Inflammatory macrophage treated with lipopolysaccharide for 4 hours (primary cell): ENCODE measurements around the gene GLG1.
"Not testable (repeated sequence)": the region's sequence is repeated elsewhere in the genome, so short reads cannot be mapped to it uniquely, and the experiment has no call there.

Experiments used
- DNase-seq: peaks from one replicate; pipeline ENCODE4 v3.0.0-alpha.2; 2020

GLG1 gene

DNA sequence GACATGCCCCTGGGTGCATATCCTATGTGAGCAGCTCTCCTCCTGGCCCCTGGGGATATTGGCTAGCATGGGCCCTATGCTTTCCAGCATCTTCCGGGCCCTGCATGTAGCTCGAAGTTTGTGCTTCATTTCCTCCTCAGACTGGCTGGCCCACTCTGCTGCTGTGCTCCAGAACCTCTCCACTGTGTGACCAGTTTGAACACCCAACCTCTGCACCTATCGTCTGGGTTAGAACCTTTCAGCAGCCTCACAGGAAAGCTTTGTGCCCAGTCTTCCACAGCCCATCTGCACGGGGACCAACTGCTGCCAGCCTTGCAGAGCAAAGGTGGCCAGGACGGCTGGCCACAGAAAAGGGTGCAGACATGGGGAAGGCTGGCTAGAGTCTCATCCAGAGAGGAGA, 175.4 kb downstream of the GLG1 start:
- DNase-seq, result no peak

DNA sequence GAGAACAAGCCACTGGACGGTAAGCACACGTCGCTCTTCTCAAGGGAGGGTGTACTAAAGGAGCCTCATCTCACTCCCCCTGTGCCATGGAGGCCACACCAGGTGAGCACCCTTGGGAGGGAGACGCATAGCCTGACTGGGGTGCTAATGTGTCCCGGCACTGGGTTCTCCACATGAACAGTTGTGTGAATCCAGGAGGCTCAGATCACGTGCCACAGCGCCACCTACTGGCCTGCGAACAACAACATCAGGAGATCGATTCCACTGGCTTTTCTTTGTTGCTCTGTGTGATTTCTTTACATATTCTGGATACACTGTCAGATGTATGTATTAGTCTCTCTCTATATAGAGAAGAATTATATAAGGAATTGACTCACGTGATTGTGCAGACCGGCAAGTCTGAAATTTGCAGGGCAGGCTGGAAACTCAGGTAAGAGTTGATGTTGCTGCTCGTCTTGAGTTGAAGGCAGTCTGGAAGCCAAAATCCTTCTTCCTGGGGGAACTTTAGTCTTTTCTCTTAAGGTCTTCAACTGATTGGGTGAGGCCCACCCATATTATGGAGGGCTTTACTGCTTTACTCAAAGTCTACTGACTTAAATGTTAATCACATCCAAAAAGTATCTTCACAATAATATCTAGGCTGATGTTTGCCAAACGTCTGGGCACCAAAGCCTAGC, 176.7 kb downstream of the GLG1 start:
- peak; percentile 25 for DNase-seq

DNA sequence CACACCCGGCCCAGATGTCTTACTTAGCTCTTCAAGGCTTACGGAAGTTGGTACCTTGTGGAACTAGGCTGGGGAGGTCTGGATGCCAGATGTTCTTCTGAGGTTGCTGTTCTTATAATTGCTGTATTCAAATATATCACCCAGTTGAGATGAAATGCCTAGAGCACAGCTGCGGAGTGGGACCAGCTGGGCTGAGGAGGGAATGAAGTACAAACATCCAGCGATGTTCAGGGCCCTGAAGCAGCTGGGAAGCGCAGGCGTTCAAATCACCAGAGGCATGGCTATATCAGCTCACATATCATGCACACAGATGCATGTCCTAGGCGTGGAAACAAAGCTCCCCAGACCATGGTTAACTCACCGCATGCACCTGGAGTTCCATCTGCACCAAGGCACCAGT, 178.4 kb downstream of the GLG1 start:
- DNase-seq, result not testable (repeated sequence)

DNA sequence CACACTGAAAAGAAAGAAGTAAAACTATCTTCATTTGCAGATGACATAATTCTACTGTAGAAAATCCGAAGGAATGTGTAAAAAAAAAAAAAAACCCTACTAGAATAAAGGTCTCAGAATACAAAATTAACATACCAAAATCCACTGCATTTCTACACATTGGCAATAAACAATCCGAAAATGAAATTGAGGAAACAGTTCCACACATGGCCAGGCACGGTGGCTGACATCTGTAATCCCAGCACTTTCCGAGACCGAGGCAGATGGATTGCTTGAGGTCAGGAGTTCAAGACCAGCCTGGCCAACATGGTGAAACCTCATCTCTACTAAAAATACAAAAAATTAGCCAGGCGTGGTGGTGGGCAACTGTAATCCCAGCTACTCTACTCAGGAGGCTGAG, 181.2 kb downstream of the GLG1 start:
- peak; percentile 43 for DNase-seq

DNA sequence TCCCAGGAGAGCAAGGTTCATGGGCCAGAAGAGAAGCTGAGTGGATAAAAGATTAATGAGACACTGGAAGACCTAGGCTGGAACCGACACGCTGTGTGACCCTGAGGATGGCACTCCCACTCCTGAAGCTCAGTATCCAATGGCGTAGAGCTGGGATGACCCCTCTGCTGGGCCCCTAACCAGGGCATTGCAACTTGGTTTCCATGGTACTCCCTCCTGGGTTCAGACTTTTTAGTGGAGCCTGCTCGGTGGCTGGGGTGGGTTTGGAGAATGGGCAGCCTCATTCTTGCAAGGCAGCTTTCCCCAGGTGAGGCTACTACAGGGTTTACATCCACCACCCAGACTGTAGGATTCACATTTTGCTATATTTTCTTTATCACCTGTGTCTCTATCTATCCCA, 183.2 kb downstream of the GLG1 start:
- not testable (repeated sequence) for DNase-seq

DNA sequence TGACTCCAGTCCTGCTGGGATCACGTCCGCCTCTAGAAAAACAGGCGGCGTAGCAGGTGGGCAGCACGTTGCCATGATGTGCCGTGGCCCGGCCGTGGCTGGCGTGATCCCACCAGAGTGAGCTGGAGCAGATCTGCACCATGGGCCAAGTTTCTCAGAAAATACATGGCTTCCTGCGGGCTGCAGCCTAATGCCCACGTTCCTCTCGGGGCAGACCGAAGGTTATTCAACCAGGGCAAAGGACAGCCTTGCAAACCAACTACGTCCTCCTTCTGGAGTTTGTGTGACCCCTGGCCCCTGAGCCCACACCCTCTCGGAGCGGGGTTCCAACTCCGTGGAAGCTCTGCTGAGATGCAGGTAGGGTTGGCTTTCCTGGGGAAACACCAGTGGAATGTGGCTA, 184.8 kb downstream of the GLG1 start:
- not testable (repeated sequence) for DNase-seq

DNA sequence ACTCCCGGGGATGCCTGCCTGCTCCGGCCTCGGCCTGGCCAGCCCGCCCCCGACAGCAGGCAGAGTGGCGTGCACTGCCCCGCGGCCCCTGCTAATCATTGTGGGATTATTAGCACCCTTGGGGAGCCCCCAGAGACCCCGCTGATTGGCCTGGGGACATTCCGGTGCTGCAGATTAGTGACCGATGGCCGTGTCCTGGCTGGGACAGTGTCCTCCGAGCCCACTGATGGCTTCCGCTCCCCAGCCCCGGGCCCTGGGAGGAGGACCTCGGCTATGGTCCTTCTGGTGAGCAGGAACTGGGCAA, 185.5 kb downstream of the GLG1 start:
- not testable (repeated sequence) for DNase-seq

DNA sequence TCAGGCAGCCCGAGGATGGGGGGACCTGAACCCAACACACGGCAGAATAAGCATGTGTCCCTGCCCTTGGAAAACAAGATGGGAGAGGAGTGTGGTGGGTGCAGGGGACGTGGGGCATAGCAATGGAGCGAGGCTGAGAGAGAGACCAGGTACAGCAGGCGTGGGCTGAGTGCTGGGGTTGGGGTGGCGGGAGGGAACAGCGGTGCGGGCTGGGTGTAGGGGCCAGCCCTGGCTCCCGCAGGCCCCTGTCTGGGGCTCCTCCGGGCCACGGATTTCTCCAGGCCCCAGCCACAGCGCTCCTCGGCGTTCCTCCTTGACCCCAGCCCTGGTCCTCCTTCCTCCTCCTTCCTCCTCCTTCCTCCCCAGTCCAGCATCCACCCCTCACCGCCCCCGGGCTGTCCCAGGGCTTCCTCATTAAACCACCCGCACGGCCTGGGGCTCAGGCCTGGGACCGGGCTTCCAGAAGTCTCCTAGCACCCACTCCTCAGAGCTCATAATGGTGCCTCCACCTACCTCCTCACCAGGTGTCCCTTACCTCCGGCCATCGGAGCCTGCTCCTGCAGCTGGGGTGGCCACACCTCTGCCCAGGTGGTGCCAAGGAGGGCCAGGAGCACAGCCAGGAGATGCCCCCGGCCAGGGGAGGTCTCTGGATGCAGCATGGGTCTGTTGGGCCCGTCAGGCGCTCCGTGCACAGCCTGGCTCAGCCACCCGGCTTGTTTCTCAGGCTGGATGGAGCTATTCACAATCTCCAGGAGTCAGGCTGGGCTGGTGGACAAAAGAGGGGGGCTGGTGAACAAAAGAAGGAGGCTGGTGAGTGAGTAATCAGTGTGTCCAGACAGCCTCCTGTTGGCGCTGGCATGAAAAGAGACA, 186.1 kb downstream of the GLG1 start, which contains the start of gene CLEC18B:
Gene CLEC18B (minus strand): TSS at position 867 of the 870 bp plus-strand sequence. CDS start 208 bp downstream, at position 659.
- DNase-seq, result not testable (repeated sequence)

DNA sequence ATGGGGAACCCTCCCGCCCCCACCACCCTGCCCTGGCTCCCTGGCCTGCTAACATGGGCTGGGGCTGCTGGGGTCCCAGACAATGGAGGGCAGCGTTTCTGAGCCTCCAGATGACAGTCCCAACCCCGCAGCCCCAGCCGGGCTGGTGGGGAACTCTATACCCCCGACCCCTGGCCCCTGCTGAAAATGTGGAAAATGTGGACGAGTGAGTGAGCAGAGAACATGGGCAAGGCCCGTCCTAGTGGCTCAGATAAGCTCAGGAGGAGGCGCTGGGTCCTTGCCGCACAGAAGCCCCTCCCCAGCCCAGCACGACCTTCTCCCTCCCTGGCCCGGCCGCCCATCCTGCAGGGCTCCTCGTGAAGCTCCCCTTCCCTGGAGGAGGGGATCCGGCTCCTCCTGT, 187.1 kb downstream of the GLG1 start:
- DNase-seq, result not testable (repeated sequence)

DNA sequence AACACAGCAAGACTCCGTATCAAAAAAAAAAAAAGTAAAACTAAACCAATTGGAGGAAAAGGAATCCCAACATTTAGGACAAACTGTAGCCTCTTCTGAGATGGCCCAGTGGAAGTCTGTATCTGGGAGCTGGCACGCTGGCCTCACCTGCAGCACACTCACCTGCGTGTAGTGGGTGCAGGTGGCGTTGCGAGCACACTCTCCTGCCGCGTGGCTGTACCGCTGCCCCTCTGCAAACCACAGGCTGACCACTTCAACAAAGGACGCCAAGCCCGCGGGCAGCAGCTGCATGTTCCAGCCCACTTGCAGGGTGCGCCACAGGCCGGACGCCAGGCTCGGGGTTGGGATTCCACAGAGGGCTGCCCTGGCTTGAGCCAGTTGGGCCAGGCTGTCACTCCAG, 189.0 kb downstream of the GLG1 start:
- DNase-seq, result not testable (repeated sequence)

DNA sequence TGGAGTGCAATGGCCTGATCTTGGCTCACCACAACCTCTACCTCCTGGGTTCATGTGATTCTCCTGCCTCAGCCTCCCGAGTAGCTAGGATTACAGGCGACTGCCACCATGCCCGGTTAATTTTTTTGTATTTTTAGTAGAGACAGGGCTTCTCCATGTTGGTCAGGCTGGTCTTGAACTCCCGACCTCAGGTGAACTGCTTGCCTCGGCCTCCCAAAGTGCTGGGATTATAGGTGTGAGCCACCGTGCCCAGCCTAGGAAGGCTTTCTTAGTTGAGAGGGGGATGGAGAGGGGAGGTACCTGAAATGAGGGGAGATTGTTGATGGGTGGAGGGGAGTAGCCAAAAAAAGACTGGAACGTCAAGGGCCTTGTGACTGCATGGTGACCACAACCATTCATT, 193.0 kb downstream of the GLG1 start:
- DNase-seq, result not testable (repeated sequence)

DNA sequence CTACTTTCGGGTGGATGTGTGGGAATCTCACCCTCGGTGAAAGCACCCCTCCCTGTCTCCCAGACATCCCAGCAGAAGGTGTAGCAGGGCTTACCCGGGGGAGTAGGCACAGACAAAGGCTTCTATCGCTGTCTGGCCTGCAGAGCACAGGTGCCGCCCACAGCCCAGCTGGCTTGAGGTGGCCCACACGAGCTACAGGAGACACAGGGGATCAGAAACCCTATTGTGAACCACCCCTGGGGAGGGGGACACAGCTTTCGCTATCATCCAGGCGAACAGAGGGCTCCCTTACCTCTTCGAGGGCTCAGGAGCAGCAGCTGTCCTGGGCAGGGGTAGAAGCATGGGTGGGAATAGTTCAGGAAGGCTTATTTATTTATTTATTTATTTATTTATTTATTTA, 193.4 kb downstream of the GLG1 start:
- DNase-seq, result not testable (repeated sequence)

DNA sequence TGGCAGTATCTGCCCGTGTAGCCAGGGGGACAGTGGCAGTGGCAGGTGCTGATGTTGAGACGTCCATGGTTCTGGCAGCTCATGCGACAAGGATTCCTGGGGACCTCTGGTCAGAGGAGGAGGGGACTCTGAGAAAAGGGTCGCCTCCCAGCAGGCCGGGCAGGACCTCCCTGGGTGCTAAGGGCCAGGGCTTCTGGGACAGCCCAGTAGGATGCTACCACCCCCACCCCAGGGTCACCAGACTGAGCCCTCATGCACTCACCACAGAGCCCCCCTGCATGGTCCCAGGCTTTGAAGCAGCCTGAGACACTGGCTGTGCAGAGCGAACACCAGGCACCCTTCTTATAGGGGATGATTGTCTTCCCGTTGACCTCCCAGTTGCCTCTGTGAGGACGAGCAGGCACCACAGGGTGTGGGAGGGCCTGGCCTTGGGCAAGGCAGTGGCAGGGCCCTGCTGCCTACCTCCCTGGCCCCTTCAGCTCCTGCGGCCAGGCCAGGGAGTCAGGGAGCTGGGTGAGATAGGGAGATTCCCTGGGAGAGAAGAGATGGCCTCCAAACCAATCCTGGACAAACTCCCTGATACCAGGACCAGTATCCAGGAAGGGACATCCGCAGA, 194.0 kb downstream of the GLG1 start:
- DNase-seq, result not testable (repeated sequence)

DNA sequence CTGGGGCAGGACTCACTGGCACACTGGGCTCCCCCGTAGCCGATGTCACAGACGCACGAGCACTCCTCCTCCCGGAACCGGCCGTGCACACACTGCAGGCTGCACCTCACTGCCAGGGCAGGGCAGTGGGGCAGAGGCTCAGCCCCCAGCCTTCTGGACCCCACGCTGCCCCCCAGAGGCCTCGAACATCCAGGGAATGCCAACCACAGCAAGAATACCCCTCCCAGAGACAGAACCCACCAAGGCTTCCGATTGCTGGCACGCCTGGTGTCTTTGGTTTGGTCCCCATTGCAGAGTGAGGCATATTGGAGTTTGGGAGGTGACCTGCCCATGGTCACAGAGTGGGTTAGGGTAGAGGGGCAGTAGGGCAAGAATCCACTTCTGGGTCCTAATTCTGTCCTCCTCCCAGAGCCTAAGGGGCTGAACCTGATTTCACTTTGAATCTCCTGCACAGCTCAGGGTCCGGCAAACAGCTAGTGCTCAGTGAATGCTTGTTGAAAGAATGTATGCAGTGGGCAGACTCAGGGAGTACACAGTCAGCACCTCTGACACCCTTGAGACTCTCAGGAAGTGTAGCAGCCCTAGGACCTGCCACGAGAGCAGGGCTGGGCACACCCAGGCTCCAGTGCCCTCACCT, 194.7 kb downstream of the GLG1 start:
- DNase-seq, result not testable (repeated sequence)

DNA sequence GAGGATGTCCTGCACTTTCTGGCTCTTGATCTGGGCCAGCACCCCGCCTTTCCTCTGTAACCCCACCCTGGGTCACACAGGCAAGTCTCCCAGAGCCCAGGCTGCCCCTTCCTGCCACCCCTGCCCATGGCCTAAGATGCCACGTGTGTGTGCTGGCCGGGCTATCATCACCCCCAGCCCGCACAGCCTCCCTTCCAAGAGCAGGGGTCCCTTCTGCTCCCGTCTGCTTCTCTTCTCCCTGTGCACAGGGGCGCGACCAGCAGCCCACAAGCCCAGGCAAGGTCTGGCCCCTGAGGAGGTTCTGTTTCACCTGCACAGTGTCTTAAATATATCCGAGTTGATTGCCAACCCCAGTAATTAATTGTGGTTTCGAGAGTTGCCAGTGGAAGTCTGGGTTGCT, 195.9 kb downstream of the GLG1 start:
- DNase-seq, result not testable (repeated sequence)

DNA sequence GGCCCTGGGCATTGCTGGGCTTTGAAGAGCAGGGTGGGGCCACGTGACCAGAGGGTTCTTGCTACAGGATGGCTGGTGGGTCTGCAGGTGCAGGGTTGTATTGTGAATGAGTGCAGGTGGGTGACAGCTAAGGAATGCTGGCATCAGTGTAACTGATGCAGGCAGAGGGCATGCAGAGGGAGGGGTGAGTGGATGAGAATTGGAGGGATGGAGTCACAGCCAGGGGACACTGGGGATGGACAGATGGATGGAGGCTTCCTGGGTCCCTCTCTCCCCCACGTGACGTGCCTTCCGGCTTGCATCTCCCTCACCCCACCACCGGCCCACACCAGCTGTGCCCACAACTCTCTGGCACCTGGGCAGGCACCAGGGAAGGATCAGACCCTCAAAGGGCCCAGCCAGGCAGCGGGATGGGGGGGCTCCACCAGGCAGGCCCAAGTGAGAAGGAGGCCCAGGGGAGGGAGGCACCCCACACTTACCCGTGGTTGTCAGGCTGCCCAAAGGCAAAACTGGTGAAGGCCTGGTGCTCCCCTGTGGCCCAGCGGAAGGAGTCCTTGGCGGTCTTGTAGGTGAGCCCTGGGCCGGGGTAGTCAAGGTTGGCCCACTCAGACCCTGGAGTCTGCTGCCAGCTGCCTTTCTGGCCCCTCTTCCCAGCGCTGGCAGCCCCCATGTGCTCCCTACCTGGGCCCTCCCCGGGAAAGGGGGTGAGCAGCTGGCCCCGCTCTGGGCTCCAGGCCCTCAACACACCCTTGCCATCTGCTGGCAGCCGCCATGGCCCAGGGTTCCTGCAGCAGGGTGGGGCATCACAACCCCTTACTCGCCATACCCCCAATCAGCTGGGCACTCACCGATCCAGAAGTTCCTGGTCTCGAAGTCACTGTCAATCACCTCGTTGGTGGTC, 196.6 kb downstream of the GLG1 start:
- DNase-seq, result not testable (repeated sequence)

DNA sequence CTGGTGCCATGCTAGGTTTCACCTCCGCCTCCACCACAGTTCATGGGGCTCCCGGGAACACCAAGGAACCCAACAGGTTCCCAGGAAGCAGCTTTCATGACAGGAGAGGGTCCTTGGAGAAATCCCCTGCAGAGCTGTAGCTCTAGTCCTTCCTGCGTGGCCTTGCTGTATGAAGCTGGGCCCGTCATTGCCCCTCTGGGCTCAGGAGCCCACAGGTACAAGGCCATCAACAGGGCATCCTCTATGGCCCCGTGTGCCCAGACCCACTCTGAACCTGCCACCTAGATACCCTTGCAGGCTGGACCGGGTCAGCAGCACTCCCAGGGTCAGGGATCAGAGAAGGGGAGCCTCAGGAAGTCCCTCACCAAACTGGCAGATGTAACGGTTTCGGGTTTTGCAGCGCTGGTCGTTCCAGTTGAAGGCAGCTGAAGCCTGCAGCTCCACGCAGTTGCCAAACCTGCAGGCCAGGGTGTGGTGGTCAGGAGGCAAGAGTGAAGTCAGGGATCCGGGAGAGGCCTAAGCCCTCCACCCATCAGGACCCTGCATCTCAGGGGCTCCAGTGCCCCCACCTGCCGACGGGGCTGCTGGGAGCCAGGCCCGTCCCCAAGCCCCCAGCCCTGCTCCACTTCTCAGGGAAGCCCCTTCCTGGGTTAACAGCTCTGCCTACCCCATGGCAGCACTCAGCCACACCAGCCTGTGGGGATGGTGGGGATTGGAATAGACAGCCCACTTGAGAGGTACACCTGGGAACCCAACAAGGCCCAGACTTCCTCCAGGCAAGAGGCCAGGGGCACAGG, 197.5 kb downstream of the GLG1 start:
- not testable (repeated sequence) for DNase-seq

DNA sequence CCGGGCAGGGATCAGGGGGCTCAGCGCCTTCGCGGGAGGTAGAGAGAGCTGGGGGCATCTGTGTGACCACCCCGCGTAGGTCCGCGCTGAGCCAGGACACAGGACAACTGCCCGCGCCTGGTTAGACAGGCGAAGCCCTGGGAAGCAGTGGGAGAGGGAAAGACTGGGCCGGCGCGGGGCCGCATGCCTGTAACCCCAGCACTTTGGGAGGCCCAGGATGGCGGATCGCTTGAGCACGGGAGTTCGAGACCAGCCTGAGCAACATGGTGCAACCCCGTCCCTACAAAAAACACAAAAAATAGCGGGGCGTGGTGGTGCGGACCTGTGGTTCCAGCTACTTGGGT, 199.6 kb downstream of the GLG1 start:
- DNase-seq, result not testable (repeated sequence)

DNA sequence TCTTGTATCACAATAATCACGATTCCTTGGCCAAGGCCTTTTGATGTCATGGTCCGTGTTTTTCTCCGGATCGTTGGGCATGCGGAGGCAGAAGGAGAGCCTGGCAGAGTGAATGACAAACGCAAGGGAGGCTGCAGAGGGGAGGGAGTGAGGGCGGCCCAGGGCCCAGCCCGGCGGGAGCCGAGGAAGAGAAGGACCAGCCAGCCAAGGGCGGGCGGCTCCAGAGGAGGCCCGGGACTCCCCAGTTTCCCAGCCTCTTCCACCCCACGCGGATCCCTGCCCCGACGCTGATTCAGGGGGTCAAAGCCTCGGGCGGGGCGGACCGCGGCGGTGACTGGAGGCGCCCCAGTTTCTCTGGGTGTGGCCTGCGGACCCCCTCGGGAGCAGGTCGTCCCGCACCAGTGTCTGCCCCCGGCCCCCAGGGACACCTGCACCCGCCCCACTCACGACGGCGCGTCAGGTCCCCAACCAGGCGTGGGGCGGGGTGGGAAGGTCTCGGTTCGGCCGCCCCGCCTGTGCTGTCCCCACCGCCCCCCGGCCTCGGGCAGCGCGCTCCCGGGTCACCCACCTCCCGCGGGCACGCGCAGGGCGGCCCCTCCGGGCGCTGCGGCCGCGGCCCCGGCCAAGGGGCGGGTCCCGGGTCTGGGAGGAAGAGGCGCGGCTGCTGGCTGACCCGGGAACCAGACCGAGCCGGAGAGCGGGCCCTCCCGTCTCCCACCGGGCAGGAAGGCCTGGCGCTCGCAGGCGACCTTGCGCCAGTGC, 200.1 kb downstream of the GLG1 start:
- DNase-seq, result not testable (repeated sequence)

DNA sequence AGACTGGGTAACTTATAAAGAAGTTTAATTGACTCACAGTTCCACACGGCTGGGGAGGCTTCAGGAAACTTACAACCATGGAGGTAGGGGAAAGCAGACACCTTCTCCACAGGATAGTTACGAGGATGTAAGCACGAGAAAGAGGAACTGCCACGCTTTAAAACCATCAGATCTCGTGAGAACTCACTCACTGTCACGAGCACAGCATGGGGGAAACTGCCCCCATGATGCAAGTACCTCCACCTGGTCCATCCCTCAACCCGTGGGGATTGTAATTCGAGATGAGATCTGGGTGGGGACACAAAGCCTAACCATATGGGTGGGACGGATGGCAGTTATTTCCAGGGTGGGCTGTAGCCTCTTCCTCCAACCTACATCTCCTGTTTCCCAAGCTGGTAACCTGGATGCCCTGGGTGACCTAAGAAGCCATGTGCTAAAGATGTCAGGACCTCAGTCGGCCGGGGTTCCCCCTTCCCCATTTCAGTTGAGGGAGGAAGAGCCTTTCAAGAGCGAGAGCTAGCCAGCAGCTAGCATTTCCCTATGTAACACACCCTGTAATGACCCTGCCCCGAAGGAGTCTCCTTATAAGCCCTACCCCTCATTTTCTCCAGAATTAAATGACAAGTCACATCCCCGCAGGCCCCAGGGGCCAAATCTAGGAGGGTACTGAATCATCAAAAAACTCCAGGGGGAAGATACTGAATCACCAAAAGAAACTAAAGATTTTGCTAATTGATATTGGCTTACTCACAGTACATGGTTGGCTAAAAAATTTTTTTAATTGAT, 202.6 kb downstream of the GLG1 start:
- not testable (repeated sequence) for DNase-seq
